Common myeloid progenitor, CD34-positive (primary cell): ENCODE measurements around the gene OGFR.

Experiments
- CTCF ChIA-PET: fragments of 350-600 bp; sonication (Branson Sonifier 250); formaldehyde crosslinking; loops from one replicate; lab custom pipeline; 2021; ENCODE audit warnings: antibody characterized with exemption; lab: Charles Lee
- POLR2A ChIA-PET: fragments of 350-600 bp; sonication (Branson Sonifier 250); formaldehyde crosslinking; loops from one replicate; lab custom pipeline; 2021; ENCODE audit warnings: antibody characterized with exemption; lab: Charles Lee
- DNase-seq, 3 donors: peaks; one replicate each; pipeline versions ENCODE4 v3.0.0 to v3.0.0-alpha.2; 2013
- H3K27ac ChIP-seq, 2 experiments: 1 replicate in 1 of 2; 2 replicates in 1 of 2; pipeline ENCODE4 v1.7.0; 2013; ENCODE audit warnings: inconsistent platforms in 2 of 2, low read length in 2 of 2, mild to moderate bottlenecking in 2 of 2, low read depth in 1 of 2, moderate library complexity in 1 of 2; ENCODE audit not compliant: severe bottlenecking in 2 of 2, insufficient read depth in 1 of 2, poor library complexity in 1 of 2
- H3K27me3 ChIP-seq, 5 experiments: replicated peaks in 2 of 5; 1 replicate in 3 of 5; 2 replicates in 2 of 5; pipeline versions ENCODE4 v1.6.1 to v1.7.0; 2013; ENCODE audit warnings: low read length in 4 of 5, mild to moderate bottlenecking in 2 of 5, moderate library complexity in 2 of 5, inconsistent platforms in 1 of 5; ENCODE audit not compliant: insufficient read depth in 5 of 5, control insufficient read depth in 4 of 5
- H3K36me3 ChIP-seq, 4 experiments: 1 replicate in 2 of 4; 2 replicates in 2 of 4; pipeline versions ENCODE4 v1.6.1 to v1.7.0; 2013; ENCODE audit warnings: low read length in 3 of 4, control low read depth in 1 of 4, mild to moderate bottlenecking in 1 of 4; ENCODE audit not compliant: control insufficient read depth in 4 of 4, insufficient read depth in 4 of 4
- H3K4me1 ChIP-seq, 4 experiments: 1 replicate in 3 of 4; 2 replicates in 1 of 4; pipeline versions ENCODE4 v1.6.1 to v1.7.1; 2013; ENCODE audit warnings: low read length in 3 of 4, mild to moderate bottlenecking in 3 of 4, control low read depth in 1 of 4, inconsistent platforms in 1 of 4, moderate library complexity in 1 of 4; ENCODE audit not compliant: control insufficient read depth in 4 of 4, insufficient read depth in 4 of 4; ENCODE audit errors: control extremely low read depth in 1 of 4
- H3K4me3 ChIP-seq, 7 experiments: 1 replicate in 4 of 7; 2 replicates in 3 of 7; pipeline versions ENCODE4 v1.5.1 to v1.7.0; 2013; ENCODE audit warnings: mild to moderate bottlenecking in 7 of 7, low read length in 6 of 7, moderate library complexity in 6 of 7, inconsistent platforms in 2 of 7, low read depth in 2 of 7, control low read depth in 1 of 7; ENCODE audit not compliant: insufficient read depth in 4 of 7, control insufficient read depth in 1 of 7; ENCODE audit errors: extremely low read depth in 1 of 7
- H3K9me3 ChIP-seq, 5 experiments: 1 replicate in 4 of 5; 2 replicates in 1 of 5; pipeline versions ENCODE4 v1.6.1 to v1.7.1; 2013; ENCODE audit warnings: low read length in 4 of 5, mild to moderate bottlenecking in 2 of 5, inconsistent platforms in 1 of 5, low read depth in 1 of 5, moderate library complexity in 1 of 5; ENCODE audit not compliant: control insufficient read depth in 4 of 5, insufficient read depth in 2 of 5; ENCODE audit errors: control extremely low read depth in 1 of 5
- WGBS: methylation state at CpG from one replicate; pipeline ENCODE4 v1.1.5; 2013; ENCODE audit not compliant: insufficient coverage; 5-methylcytosine and 5-hydroxymethylcytosine counted together

OGFR gene

DNA sequence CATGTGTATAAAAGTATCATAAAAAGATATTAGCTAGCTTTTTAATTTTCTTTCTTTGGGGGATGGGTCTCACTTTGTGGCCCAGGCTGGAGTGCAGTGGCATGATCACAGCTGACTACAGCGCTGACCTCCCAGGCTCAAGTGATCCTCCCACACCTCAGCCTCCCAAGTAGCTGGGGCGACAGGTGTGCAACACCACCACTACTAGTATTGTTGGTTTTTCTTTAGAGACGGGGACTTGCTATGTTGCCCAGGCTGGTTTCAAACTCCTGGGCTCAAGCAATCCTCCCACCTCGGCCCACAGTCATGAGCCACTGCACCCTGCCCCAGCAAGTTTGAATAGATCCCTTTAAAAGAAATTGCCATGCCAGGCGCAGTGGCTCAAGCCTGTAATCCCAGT lies 50.5 kb downstream of the OGFR start:
- H3K27me3 ChIP-seq, result peaks cover 0 to 4% (median 2%) of the 10 kb centered on the region in 5 experiments
- no peaks in the 10 kb centered on the region for H3K9me3 ChIP-seq
- ChIA-PET POLR2A (no interaction called here), CTCF (interaction anchor here (1.8 kb wide), 1 partner anchor 32 kb away, joined by 8 read pairs; no protein-coding TSS in a partner anchor)
- no peak overlapping the region for H3K4me3 ChIP-seq
- 96% methylated on average over 2 of the region's 5 CpGs for WGBS
- no peak overlapping the region for H3K27ac ChIP-seq
- DNase-seq, result no peak
- H3K4me1 ChIP-seq, result peaks cover 0 to 25% (median 2%) of the 10 kb centered on the region in 4 experiments
- peaks cover 5 to 33% (median 22%) of the 10 kb centered on the region in 4 experiments for H3K36me3 ChIP-seq

- no peak for DNase-seq
- ChIA-PET CTCF (interaction anchor here (0.8 to 1.5 kb wide), 2 partner anchors 8 to 11 kb away, joined by 3 read pairs; no protein-coding TSS in a partner anchor), POLR2A (no interaction called here)
- Histone ChIP-seq H3K27ac (no peak overlapping the region), H3K36me3 (peaks cover 5 to 30% (median 18%) of the 10 kb centered on the region in 4 experiments), H3K9me3 (no peaks in the 10 kb centered on the region), H3K4me3 (no peak overlapping the region), H3K4me1 (peaks cover 0 to 35% (median 10%) of the 10 kb centered on the region in 4 experiments), H3K27me3 (peaks cover 0 to 9% (median 7%) of the 10 kb centered on the region in 5 experiments)
- WGBS, result 95% methylated on average over 19 of the region's 25 CpGs
Measured at GRCh38 chr20:62856931-62857619, 52.4 kb downstream of the OGFR start.

GRCh38 chr20:62858058-62858830 lies 53.6 kb downstream of the OGFR start:
- CTCF ChIA-PET, result interaction anchor here (1.0 kb wide), 1 partner anchor 10 kb away, joined by 4 read pairs; no protein-coding TSS in a partner anchor

GRCh38 chr20:62859721-62860120 lies 55.1 kb downstream of the OGFR start:
- Histone ChIP-seq H3K4me1 (peaks cover 0 to 35% (median 11%) of the 10 kb centered on the region in 4 experiments), H3K27ac (no peak overlapping the region), H3K27me3 (peaks cover 0 to 9% (median 7%) of the 10 kb centered on the region in 5 experiments), H3K36me3 (peaks cover 3 to 13% (median 9%) of the 10 kb centered on the region in 4 experiments), H3K9me3 (peaks cover 0 to 4% (median 0%) of the 10 kb centered on the region in 5 experiments), H3K4me3 (peak overlapping the region in 1 of 7 experiments; percentile 5)
- 85% methylated on average over 4 of the region's 12 CpGs for WGBS
- DNase-seq, result no peak
- ChIA-PET POLR2A (no interaction called here), CTCF (interaction anchor here (1.4 kb wide), 1 partner anchor 29 kb away, joined by 4 read pairs; no protein-coding TSS in a partner anchor)

More at GRCh38 chr20:62858058-62858830, 53.6 kb downstream of the OGFR start:
- POLR2A ChIA-PET, result no interaction called here
- Histone ChIP-seq H3K36me3 (peaks cover 3 to 22% (median 13%) of the 10 kb centered on the region in 4 experiments), H3K27ac (no peak overlapping the region), H3K4me1 (peaks cover 0 to 35% (median 11%) of the 10 kb centered on the region in 4 experiments), H3K27me3 (peaks cover 0 to 9% (median 7%) of the 10 kb centered on the region in 5 experiments), H3K4me3 (peak overlapping the region in 1 of 7 experiments; percentile 28), H3K9me3 (no peaks in the 10 kb centered on the region)
- 96% methylated on average over 12 of the region's 23 CpGs for WGBS
- peak in 2 of 3 donors; percentile 70 to 80 for DNase-seq

DNA sequence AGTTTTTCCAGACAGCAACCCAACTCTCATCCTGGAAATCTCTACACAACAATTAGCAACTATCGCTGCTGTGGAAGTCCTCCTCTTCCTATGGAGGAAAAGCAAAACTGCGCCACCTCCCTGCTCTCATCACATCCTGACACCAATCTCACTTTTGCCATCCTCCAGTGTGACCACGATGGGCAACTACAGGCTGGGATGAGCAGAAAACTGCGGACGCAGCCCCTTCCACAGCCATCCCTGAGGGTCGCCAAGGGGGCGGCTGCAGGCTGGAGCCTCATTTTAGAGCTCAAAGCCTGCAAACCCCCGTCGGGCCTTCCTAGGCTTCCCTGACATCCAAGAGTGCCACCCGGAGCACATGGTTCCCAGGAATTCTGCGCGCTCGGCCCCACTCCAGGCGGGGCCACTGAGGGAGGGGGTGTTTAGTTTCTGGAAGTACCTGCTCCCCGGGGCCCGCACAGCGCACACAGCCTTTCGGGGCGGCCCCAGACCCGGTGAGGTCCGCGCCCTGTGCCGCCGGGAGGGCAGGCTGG lies 55.8 kb downstream of the OGFR start:
- ChIA-PET CTCF (interaction anchor here (1.4 kb wide), 1 partner anchor 28 kb away, joined by 4 read pairs; no protein-coding TSS in a partner anchor), POLR2A (no interaction called here)
- peaks cover 0 to 4% (median 0%) of the 10 kb centered on the region in 5 experiments for H3K9me3 ChIP-seq
- peaks cover 0 to 9% (median 7%) of the 10 kb centered on the region in 5 experiments for H3K27me3 ChIP-seq
- peak overlapping the region in 5 of 7 experiments; percentile 15 to 78 (median 59) for H3K4me3 ChIP-seq
- H3K36me3 ChIP-seq, result peaks cover 3 to 11% (median 7%) of the 10 kb centered on the region in 4 experiments
- WGBS, result 39% methylated on average over 21 of the region's 24 CpGs
- peaks cover 0 to 35% (median 11%) of the 10 kb centered on the region in 4 experiments for H3K4me1 ChIP-seq
- DNase-seq, result no peak
- no peak overlapping the region for H3K27ac ChIP-seq

- DNase-seq, result peak in 2 of 3 donors; percentile 53 to 64
- 0% methylated on average over 70 of the region's 129 CpGs for WGBS
- H3K27ac ChIP-seq, result no peak overlapping the region
Measured at GRCh38 chr20:62860924-62861691, 56.5 kb downstream of the OGFR start.

More at GRCh38 chr20:62860924-62861691, 56.5 kb downstream of the OGFR start:
- peaks cover 0 to 9% (median 7%) of the 10 kb centered on the region in 5 experiments for H3K27me3 ChIP-seq
- peaks cover 0 to 35% (median 11%) of the 10 kb centered on the region in 4 experiments for H3K4me1 ChIP-seq
- H3K9me3 ChIP-seq, result peaks cover 0 to 4% (median 0%) of the 10 kb centered on the region in 5 experiments
- peak overlapping the region; percentile 17 to 78 (median 48) for H3K4me3 ChIP-seq
- ChIA-PET POLR2A (no interaction called here), CTCF (interaction anchor here (0.8 to 1.0 kb wide), 2 partner anchors 16 to 38 kb away, joined by 3 read pairs; no protein-coding TSS in a partner anchor)
- peaks cover 3 to 11% (median 7%) of the 10 kb centered on the region in 4 experiments for H3K36me3 ChIP-seq
